Fibroblast of skin of right biceps (primary cell): ENCODE results near the gene PCDHB6.
"Not testable (repeated sequence)": the region's sequence is repeated elsewhere in the genome, so short reads cannot be mapped to it uniquely, and the experiment has no call there.

Experiments
- DNase-seq: peaks from one replicate; pipeline ENCODE4 v3.0.0-alpha.2; 2013

PCDHB6 gene

DNA sequence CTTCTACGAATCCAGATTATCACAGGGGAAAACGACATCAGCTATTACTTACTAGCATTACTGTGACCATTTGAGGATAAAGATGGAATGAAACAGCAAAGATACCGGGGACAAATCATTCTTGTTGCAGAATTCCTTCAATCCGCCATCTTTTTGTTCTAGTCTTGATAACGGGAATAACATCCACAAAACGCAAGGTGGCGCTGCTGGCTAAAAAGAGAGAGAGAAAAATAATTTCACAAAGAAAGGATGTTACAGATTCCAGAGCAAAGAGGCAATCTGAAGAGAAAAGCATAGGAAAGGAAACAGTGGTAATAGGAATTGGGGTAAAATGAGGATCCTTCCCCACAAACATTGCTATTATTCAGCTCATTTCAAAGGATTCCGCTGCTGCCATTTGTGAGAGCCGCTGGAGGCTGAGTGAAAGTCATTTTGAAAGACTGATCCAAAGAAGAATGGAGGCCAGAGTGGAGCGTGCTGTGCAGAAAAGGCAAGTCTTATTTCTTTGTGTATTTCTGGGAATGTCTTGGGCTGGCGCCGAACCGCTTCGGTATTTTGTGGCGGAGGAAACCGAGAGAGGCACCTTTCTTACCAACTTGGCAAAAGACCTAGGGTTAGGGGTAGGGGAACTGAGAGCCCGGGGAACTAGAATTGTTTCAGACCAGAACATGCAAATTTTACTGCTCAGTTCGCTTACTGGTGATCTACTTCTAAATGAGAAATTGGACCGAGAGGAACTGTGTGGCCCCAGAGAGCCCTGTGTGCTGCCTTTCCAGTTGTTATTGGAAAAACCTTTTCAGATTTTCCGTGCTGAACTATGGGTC is 22.7 kb downstream of the PCDHB6 start, which contains the start of gene PCDHB7:
PCDHB7 (plus strand) TSS at position 264 of the 824 bp plus-strand sequence; CDS start at position 456, 192 bp downstream.
- peak; percentile 17 for DNase-seq

DNA sequence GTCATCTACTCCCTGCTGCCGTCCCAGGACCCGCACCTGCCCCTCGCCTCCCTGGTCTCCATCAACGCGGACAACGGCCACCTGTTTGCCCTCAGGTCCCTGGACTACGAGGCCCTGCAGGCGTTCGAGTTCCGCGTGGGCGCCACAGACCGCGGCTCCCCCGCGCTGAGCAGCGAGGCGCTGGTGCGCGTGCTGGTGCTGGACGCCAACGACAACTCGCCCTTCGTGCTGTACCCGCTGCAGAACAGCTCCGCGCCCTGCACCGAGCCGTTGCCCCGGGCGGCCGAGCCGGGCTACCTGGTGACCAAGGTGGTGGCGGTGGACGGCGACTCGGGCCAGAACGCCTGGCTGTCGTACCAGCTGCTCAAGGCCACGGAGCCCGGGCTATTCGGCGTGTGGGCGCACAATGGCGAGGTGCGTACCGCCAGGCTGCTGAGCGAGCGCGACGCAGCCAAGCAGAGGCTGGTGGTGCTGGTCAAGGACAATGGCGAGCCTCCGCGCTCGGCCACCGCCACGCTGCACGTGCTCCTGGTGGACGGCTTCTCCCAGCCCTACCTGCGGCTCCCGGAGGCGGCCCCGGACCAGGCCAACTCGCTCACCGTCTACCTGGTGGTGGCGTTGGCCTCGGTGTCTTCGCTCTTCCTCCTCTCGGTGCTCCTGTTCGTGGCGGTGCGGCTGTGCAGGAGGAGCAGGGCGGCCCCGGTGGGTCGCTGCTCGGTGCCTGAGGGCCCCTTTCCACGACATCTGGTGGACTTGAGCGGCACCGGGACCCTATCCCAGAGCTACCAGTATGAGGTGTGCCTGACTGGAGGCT is 24.6 kb downstream of the PCDHB6 start:
- not testable (repeated sequence) for DNase-seq

GRCh38 chr5:141175933-141176332 is 26.1 kb downstream of the PCDHB6 start:
- no peak for DNase-seq

DNA sequence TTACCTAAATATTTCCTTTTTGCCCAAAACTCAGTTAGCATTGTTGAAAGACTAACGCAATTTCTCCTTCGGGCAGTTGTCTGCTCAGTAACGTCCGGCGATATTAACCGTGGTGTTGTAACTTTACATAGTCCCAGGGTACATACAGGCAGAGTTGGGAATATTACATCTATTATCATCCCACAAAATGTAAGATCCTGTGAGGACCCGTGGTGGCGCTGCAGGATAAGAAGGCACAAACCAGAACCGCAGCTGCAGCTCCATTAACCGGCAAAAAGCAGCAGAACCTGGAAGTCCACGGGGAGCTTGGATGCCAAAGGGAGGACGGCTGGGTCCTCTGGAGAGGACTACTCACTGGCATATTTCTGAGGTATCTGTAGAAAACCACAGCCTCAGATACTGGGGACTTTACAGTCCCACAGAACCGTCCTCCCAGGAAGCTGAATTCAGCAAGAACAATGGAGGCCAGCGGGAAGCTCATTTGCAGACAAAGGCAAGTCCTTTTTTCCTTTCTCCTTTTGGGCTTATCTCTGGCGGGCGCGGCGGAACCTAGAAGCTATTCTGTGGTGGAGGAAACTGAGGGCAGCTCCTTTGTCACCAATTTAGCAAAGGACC is 27.8 kb downstream of the PCDHB6 start, which contains the start of gene PCDHB8:
PCDHB8 (plus strand) TSS at position 214 of the 615 bp plus-strand sequence; CDS start at position 459, 245 bp downstream.
- DNase-seq, result not testable (repeated sequence)

DNA sequence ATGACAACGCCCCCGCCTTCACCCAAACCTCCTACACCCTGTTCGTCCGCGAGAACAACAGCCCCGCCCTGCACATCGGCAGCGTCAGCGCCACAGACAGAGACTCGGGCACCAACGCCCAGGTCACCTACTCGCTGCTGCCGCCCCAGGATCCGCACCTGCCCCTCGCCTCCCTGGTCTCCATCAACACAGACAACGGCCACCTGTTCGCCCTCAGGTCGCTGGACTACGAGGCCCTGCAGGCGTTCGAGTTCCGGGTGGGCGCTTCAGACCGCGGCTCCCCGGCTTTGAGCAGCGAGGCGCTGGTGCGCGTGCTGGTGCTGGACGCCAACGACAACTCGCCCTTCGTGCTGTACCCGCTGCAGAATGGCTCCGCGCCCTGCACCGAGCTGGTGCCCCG is 29.5 kb downstream of the PCDHB6 start:
- DNase-seq, result not testable (repeated sequence)

- DNase-seq, result not testable (repeated sequence)
Observed at GRCh38 chr5:141179876-141180275, 30.0 kb downstream of the PCDHB6 start.

DNA sequence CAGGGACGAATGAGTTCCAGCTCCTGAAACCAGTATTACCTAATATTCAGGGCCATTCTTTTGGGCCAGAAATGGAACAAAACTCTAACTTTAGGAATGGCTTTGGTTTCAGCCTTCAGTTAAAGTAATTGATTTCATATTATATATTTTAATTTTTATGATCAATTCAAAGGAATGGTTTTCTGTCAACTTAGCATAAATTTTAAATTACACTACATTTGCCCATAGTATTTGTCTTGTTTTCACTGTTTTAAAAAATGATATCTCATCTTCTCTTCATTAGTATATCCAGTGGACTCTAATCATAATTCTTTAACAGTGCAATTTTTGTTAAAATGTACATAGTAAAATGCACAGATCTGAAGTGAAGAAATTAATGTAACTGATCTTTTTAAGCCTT is 30.5 kb downstream of the PCDHB6 start:
- DNase-seq, result no peak

- peak; percentile 16 for DNase-seq
Observed at GRCh38 chr5:141182248-141182647, 32.4 kb downstream of the PCDHB6 start, which contains the start of gene PCDHB16. Gene PCDHB16 (plus strand): TSS chr5:141182387. CDS start chr5:141182560, 173 bp downstream.

DNA sequence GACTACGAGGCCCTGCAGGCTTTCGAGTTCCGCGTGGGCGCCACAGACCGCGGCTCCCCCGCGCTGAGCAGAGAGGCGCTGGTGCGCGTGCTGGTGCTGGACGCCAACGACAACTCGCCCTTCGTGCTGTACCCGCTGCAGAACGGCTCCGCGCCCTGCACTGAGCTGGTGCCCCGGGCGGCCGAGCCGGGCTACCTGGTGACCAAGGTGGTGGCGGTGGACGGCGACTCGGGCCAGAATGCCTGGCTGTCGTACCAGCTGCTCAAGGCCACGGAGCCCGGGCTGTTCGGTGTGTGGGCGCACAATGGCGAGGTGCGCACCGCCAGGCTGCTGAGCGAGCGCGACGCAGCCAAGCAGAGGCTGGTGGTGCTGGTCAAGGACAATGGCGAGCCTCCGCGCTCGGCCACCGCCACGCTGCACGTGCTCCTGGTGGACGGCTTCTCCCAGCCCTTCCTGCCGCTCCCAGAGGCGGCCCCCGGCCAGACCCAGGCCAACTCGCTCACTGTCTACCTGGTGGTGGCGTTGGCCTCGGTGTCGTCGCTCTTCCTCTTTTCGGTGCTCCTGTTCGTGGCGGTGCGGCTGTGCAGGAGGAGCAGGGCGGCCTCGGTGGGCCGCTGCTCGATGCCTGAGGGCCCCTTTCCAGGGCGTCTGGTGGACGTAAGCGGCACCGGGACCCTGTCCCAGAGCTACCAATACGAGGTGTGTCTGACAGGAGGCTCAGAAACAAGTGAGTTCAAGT is 34.4 kb downstream of the PCDHB6 start:
- not testable (repeated sequence) for DNase-seq

DNA sequence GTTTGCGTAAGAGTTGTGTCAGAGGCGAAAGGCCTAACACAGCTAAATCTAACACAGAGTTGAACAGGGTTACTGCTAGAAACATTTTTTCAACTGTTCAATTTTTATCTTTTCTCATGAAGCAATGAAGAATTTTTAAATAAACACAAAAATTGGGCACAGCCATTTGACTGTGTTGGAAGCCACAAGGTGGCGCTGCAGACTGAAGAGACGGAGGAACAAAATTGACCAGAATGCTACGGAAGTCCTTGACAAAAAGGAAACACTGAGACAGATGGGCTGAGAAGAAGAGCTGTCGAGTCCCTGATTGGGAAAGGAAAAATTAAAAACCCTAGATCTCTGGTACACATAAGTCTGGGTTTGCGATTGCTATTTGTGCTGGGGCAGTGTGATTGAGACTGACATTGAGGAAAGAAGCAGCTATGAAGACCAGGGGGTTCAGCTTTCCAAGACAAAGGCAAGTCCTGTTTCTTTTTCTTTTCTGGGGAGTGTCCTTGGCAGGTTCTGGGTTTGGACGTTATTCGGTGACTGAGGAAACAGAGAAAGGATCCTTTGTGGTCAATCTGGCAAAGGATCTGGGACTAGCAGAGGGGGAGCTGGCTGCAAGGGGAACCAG is 37.1 kb downstream of the PCDHB6 start, which contains the start of gene PCDHB9:
PCDHB9 (plus strand) TSS at position 265 of the 616 bp plus-strand sequence; CDS start at position 423, 158 bp downstream.
- no peak for DNase-seq

DNA sequence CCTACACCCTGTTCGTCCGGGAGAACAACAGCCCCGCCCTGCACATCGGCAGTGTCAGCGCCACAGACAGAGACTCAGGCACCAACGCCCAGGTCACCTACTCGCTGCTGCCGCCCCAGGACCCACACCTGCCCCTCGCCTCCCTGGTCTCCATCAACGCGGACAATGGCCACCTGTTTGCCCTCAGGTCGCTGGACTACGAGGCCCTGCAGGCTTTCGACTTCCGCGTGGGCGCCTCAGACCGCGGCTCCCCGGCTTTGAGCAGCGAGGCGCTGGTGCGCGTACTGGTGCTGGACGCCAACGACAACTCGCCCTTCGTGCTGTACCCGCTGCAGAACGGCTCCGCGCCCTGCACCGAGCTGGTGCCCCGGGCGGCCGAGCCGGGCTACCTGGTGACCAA is 38.8 kb downstream of the PCDHB6 start:
- not testable (repeated sequence) for DNase-seq

DNA sequence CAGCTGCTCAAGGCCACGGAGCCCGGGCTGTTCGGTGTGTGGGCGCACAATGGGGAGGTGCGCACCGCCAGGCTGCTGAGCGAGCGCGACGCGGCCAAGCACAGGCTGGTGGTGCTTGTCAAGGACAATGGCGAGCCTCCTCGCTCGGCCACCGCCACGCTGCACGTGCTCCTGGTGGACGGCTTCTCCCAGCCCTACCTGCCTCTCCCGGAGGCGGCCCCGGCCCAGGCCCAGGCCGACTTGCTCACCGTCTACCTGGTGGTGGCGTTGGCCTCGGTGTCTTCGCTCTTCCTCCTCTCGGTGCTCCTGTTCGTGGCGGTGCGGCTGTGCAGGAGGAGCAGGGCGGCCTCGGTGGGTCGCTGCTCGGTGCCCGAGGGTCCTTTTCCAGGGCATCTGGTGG is 39.3 kb downstream of the PCDHB6 start:
- DNase-seq, result not testable (repeated sequence)

DNA sequence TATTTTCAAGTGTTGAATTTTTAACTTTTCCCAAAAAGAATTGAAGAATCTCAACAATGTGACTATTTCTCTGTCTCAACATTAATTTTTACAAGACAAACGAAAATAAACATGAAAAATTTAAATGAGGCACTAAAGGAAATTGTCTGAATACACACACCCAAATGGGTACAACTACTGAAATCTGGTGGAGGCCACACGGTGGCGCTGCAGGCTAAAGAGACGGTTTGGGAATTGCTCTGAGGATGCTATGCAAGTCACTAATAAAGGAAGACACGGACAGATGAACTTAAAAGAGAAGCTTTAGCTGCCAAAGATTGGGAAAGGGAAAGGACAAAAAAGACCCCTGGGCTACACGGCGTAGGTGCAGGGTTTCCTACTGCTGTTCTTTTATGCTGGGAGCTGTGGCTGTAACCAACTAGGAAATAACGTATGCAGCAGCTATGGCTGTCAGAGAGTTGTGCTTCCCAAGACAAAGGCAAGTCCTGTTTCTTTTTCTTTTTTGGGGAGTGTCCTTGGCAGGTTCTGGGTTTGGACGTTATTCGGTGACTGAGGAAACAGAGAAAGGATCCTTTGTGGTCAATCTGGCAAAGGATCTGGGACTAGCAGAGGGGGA is 42.4 kb downstream of the PCDHB6 start, which contains the start of gene PCDHB10:
PCDHB10 (plus strand) TSS at position 244 of the 616 bp plus-strand sequence; CDS start at position 444, 200 bp downstream.
- no peak for DNase-seq

DNA sequence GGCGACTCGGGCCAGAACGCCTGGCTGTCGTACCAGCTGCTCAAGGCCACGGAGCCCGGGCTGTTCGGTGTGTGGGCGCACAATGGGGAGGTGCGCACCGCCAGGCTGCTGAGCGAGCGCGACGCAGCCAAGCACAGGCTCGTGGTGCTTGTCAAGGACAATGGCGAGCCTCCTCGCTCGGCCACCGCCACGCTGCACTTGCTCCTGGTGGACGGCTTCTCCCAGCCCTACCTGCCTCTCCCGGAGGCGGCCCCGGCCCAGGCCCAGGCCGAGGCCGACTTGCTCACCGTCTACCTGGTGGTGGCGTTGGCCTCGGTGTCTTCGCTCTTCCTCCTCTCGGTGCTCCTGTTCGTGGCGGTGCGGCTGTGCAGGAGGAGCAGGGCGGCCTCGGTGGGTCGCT is 44.5 kb downstream of the PCDHB6 start:
- not testable (repeated sequence) for DNase-seq

GRCh38 chr5:141196363-141196762 is 46.5 kb downstream of the PCDHB6 start:
- DNase-seq, result no peak

DNA sequence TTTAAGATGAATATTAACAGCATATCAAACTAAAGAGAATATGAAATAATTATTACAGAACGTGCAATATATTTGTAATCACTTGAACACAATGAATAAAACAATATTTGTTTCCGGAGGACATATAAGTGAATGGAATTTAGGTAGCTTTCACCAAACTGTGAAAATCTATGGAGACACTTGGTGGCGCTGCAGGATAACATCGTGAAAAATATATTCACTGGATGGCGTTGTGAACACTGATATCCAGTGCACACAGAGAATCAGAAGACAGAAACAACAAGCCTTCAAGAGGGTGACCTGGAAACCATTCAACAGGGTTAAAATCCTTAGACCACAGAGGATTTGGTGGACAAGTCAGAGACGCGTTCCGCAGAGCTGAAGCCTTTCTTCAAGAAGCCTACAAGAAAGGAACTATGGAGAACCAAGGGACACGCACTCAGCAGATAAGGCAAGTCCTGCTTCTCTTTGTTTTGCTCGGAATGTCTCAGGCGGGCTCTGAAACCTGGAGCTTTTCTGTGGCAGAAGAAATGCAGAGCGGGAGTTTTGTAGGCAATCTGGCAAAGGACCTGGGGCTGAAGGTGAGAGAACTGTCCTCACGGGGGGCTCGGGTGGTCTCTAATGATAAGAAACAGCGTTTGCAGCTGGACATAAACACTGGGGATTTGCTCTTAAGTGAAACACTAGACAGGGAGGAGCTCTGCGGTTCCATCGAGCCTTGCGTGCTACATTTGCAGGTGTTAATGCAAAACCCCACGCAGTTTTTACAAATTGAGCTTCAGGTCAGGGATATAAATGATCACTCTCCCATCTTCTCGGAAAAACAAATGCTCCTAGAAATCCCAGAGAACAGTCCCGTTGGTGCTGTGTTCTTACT is 49.7 kb downstream of the PCDHB6 start, which contains the start of gene PCDHB11:
PCDHB11 (plus strand) TSS at position 269 of the 877 bp plus-strand sequence; CDS start at position 417, 148 bp downstream.
- DNase-seq, result no peak

- not testable (repeated sequence) for DNase-seq
Observed at GRCh38 chr5:141201126-141201525, 51.3 kb downstream of the PCDHB6 start.

GRCh38 chr5:141201646-141202045 is 51.8 kb downstream of the PCDHB6 start:
- DNase-seq, result not testable (repeated sequence)
